ENCODE measurements around the gene C2CD3. TPM values are rescaled to one million over a fixed set of nuclear protein-coding genes. Genes with fewer than 3 reads are reported as not detected.

The C2CD3 gene
- total RNA-seq, 1 donor from 2014 or later, result 53.7 TPM

- no peaks in the 10 kb centered on the region for H3K9me3 Mint-ChIP-seq (ENCODE audit: unreplicated experiment)
- H3K4me1 ChIP-seq (ENCODE audit: insufficient read depth, low read length), result peaks cover 33% of the 10 kb centered on the region
- H3K4me3 ChIP-seq (ENCODE audit: insufficient read depth, low read depth, low read length), result no peak overlapping the region
- no peaks in the 10 kb centered on the region for H3K27me3 Mint-ChIP-seq (ENCODE audit: low read depth, unreplicated experiment)
- no peak overlapping the region for H3K4me3 Mint-ChIP-seq (ENCODE audit: unreplicated experiment)
- H3K27ac ChIP-seq (ENCODE audit: low read depth, low read length), result no peak overlapping the region
- H3K36me3 ChIP-seq (ENCODE audit: insufficient read depth, low read length), result no peaks in the 10 kb centered on the region
- no peak overlapping the region for H3K4me2 ChIP-seq (ENCODE audit: low read length)
- no peaks in the 10 kb centered on the region for H3K79me2 ChIP-seq (ENCODE audit: insufficient read depth, low read length)
- no peaks in the 10 kb centered on the region for H4K20me1 ChIP-seq (ENCODE audit: insufficient read depth, low read length)
- TF ChIP-seq EZH2 (IDR thresholded peaks at IDR 0.05; ENCODE audit: insufficient read depth, low read length), result no peak
- TF ChIP-seq, protein P1, sequence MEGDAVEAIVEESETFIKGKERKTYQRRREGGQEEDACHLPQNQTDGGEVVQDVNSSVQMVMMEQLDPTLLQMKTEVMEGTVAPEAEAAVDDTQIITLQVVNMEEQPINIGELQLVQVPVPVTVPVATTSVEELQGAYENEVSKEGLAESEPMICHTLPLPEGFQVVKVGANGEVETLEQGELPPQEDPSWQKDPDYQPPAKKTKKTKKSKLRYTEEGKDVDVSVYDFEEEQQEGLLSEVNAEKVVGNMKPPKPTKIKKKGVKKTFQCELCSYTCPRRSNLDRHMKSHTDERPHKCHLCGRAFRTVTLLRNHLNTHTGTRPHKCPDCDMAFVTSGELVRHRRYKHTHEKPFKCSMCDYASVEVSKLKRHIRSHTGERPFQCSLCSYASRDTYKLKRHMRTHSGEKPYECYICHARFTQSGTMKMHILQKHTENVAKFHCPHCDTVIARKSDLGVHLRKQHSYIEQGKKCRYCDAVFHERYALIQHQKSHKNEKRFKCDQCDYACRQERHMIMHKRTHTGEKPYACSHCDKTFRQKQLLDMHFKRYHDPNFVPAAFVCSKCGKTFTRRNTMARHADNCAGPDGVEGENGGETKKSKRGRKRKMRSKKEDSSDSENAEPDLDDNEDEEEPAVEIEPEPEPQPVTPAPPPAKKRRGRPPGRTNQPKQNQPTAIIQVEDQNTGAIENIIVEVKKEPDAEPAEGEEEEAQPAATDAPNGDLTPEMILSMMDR (IDR thresholded peaks at IDR 0.05; ENCODE audit: insufficient read depth, low read depth, low read length), result no peak
- no peak overlapping the region for H3K9ac ChIP-seq (ENCODE audit: low read length)
- H3K27ac Mint-ChIP-seq (ENCODE audit: unreplicated experiment), result no peak overlapping the region
- no peak for FAIRE-seq
- H3K9me3 ChIP-seq (ENCODE audit: insufficient read depth, low read depth, low read length), result no peaks in the 10 kb centered on the region
- peaks cover 11% of the 10 kb centered on the region for H3K36me3 Mint-ChIP-seq (ENCODE audit: low read depth, unreplicated experiment)
- DNase-seq (ENCODE audit: low read depth), result no peak
- H3K27me3 ChIP-seq (ENCODE audit: insufficient read depth, low read length), result no peaks in the 10 kb centered on the region
- no peak overlapping the region for H2AFZ ChIP-seq (ENCODE audit: low read depth, low read length)
- H3K4me1 Mint-ChIP-seq (ENCODE audit: low read depth, unreplicated experiment), result peaks cover 35% of the 10 kb centered on the region
These were observed 148.3 kb downstream of the C2CD3 start for GRCh38 chr11:74022546-74022945.

- no peaks in the 10 kb centered on the region for H3K79me2 ChIP-seq (ENCODE audit: insufficient read depth, low read length)
- no peak overlapping the region for H3K9ac ChIP-seq (ENCODE audit: low read length)
- H3K27ac ChIP-seq (ENCODE audit: low read depth, low read length), result no peak overlapping the region
- H3K9me3 ChIP-seq (ENCODE audit: insufficient read depth, low read depth, low read length), result no peaks in the 10 kb centered on the region
- FAIRE-seq, result no peak
- no peak overlapping the region for H3K4me3 ChIP-seq (ENCODE audit: insufficient read depth, low read depth, low read length)
- no peak overlapping the region for H3K4me2 ChIP-seq (ENCODE audit: low read length)
- no peak overlapping the region for H3K4me3 Mint-ChIP-seq (ENCODE audit: unreplicated experiment)
- H3K4me1 Mint-ChIP-seq (ENCODE audit: low read depth, unreplicated experiment), result peaks cover 35% of the 10 kb centered on the region
- TF ChIP-seq, protein P1 (IDR thresholded peaks at IDR 0.05; ENCODE audit: insufficient read depth, low read depth, low read length), result no peak
- TF ChIP-seq EZH2 (IDR thresholded peaks at IDR 0.05; ENCODE audit: insufficient read depth, low read length), result no peak
- peaks cover 30% of the 10 kb centered on the region for H3K4me1 ChIP-seq (ENCODE audit: insufficient read depth, low read length)
- H3K27me3 Mint-ChIP-seq (ENCODE audit: low read depth, unreplicated experiment), result no peaks in the 10 kb centered on the region
- no peak for DNase-seq (ENCODE audit: low read depth)
- no peak overlapping the region for H2AFZ ChIP-seq (ENCODE audit: low read depth, low read length)
- no peak overlapping the region for H3K27ac Mint-ChIP-seq (ENCODE audit: unreplicated experiment)
- no peaks in the 10 kb centered on the region for H3K9me3 Mint-ChIP-seq (ENCODE audit: unreplicated experiment)
- peaks cover 15% of the 10 kb centered on the region for H3K36me3 Mint-ChIP-seq (ENCODE audit: low read depth, unreplicated experiment)
- no peaks in the 10 kb centered on the region for H3K36me3 ChIP-seq (ENCODE audit: insufficient read depth, low read length)
- H4K20me1 ChIP-seq (ENCODE audit: insufficient read depth, low read length), result no peaks in the 10 kb centered on the region
- H3K27me3 ChIP-seq (ENCODE audit: insufficient read depth, low read length), result no peaks in the 10 kb centered on the region
These were observed 148.8 kb downstream of the C2CD3 start for GRCh38 chr11:74021998-74022397.

DNA sequence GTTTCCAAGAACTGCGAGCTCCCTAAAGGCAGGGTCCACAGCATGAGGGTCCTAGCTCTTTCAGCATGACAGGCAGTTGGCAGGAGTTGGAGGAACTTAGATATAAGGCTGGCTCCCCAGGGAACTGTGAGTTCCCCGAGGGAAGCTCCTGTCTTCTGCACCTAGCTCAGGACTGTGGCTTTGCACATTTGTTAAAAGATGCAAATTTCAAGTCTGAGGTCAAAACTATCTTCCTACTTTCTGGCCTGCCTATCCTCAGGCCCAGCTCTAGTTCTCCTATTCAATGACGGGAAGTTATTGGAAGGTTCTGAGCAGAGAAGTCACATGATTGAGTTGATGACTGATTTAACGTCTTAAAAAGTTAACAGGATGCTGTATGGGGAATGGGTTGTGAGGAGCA, 150.3 kb downstream of the C2CD3 start:
- Mint-ChIP-seq H3K36me3 (ENCODE audit: low read depth, unreplicated experiment) (peaks cover 27% of the 10 kb centered on the region), H3K4me3 (ENCODE audit: unreplicated experiment) (no peak overlapping the region), H3K4me1 (ENCODE audit: low read depth, unreplicated experiment) (peaks cover 25% of the 10 kb centered on the region), H3K27me3 (ENCODE audit: low read depth, unreplicated experiment) (no peaks in the 10 kb centered on the region), H3K9me3 (ENCODE audit: unreplicated experiment) (no peaks in the 10 kb centered on the region), H3K27ac (ENCODE audit: unreplicated experiment) (no peak overlapping the region)
- Histone ChIP-seq H3K36me3 (ENCODE audit: insufficient read depth, low read length) (no peaks in the 10 kb centered on the region), H4K20me1 (ENCODE audit: insufficient read depth, low read length) (no peaks in the 10 kb centered on the region), H3K4me1 (ENCODE audit: insufficient read depth, low read length) (peaks cover 17% of the 10 kb centered on the region), H3K79me2 (ENCODE audit: insufficient read depth, low read length) (no peaks in the 10 kb centered on the region), H3K9ac (ENCODE audit: low read length) (no peak overlapping the region), H3K4me3 (ENCODE audit: insufficient read depth, low read depth, low read length) (no peak overlapping the region), H3K27me3 (ENCODE audit: insufficient read depth, low read length) (no peaks in the 10 kb centered on the region), H3K4me2 (ENCODE audit: low read length) (no peak overlapping the region), H2AFZ (ENCODE audit: low read depth, low read length) (no peak overlapping the region), H3K27ac (ENCODE audit: low read depth, low read length) (no peak overlapping the region), H3K9me3 (ENCODE audit: insufficient read depth, low read depth, low read length) (no peaks in the 10 kb centered on the region)
- TF ChIP-seq, protein P1 (IDR thresholded peaks at IDR 0.05; ENCODE audit: insufficient read depth, low read depth, low read length), result no peak
- TF ChIP-seq EZH2 (IDR thresholded peaks at IDR 0.05; ENCODE audit: insufficient read depth, low read length), result no peak
- DNase-seq (ENCODE audit: low read depth), result no peak
- no peak for FAIRE-seq

Data from astrocyte (in vitro differentiated cells and primary cell).